HG03159 (cell line): Measurements from ENCODE around the gene FOXF2.

Source experiments
- ATAC-seq: cut with Tn5 transposase; IDR thresholded peaks from one replicate; pipeline ENCODE4 v1.9.1; 2021; ENCODE audit warnings: mild to moderate bottlenecking, moderate library complexity; ENCODE audit not compliant: unreplicated experiment

FOXF2 gene

DNA sequence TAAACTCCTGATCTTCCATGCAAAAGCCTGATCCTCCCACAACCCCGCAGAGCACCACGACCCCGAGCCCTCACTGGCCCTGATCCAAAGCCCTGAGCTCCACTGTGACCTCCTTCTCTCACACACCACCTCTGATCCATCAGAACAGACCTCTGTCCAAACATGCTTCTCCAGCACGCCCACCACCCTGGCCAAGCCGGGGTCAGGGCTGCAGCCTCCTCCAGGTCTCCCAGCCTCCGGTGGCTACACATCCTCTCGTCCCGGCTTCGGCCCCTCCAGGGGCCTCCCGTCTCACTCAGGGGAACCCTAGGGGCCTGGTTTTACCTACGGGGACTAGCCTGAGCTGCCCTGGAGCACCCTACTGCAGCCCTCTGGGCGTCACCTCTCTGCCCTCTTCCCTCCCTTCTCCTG, 49.1 kb downstream of the FOXF2 start:
- no peak for ATAC-seq

GRCh38 chr6:1439349-1439748, 50.0 kb downstream of the FOXF2 start:
- no peak for ATAC-seq

DNA sequence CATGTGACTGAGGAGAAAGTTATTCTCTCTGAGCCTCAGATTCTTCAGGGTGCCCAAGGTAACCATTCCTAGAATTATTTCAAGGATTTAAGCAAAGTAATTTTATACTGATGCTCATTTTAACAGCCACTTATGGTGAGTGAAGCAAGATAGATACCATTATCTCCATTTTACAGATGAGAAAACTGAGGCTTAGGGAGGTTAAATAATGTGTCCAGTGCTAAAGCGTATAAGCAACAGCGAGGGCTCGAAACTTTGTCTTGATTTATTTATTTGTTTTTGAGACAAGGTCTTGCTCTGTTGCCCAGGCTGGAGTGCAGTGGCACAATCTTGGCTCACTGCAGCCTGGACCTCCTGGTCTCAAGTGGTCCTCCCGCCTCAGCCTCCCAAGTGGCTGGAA, 53.6 kb downstream of the FOXF2 start:
- no peak for ATAC-seq
